ENCODE results near the gene LYZ.
"Not testable (repeated sequence)": the region's sequence is repeated elsewhere in the genome, so short reads cannot be mapped to it uniquely, and the experiment has no call there.

Gene LYZ

DNA sequence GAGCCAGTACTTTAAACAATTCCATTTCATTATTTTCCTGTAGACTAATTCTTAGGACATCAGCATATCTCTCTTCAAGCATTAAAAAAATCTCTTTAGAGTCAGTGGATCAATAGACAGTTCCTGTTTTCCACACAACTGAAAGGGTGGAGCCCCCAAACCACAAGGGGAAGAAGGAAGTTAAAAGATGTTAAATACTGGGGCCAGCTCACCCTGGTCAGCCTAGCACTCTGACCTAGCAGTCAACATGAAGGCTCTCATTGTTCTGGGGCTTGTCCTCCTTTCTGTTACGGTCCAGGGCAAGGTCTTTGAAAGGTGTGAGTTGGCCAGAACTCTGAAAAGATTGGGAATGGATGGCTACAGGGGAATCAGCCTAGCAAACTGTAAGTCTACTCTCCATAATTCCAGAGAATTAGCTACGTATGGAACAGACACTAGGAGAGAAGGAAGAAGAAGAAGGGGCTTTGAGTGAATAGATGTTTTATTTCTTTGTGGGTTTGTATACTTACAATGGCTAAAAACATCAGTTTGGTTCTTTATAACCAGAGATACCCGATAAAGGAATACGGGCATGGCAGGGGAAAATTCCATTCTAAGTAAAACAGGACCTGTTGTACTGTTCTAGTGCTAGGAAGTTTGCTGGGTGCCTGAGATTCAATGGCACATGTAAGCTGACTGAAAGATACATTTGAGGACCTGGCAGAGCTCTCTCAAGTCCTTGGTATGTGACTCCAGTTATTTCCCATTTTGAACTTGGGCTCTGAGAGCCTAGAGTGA is at the start of gene LYZ:
LYZ (plus strand) TSS at position 220 of the 777 bp plus-strand sequence; CDS start at position 248, 28 bp downstream.
- no peak for DNase-seq (ENCODE audit: low read depth)
- H3K4me3 ChIP-seq (ENCODE audit: low read depth, low read length) = no peak within 1 kb of the TSS
- TF ChIP-seq, protein P1, sequence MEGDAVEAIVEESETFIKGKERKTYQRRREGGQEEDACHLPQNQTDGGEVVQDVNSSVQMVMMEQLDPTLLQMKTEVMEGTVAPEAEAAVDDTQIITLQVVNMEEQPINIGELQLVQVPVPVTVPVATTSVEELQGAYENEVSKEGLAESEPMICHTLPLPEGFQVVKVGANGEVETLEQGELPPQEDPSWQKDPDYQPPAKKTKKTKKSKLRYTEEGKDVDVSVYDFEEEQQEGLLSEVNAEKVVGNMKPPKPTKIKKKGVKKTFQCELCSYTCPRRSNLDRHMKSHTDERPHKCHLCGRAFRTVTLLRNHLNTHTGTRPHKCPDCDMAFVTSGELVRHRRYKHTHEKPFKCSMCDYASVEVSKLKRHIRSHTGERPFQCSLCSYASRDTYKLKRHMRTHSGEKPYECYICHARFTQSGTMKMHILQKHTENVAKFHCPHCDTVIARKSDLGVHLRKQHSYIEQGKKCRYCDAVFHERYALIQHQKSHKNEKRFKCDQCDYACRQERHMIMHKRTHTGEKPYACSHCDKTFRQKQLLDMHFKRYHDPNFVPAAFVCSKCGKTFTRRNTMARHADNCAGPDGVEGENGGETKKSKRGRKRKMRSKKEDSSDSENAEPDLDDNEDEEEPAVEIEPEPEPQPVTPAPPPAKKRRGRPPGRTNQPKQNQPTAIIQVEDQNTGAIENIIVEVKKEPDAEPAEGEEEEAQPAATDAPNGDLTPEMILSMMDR (IDR thresholded peaks at IDR 0.05; ENCODE audit: control insufficient read depth, extremely low read depth, insufficient read depth) = no peak

- no peak for DNase-seq (ENCODE audit: low read depth)
- H3K4me3 ChIP-seq (ENCODE audit: low read depth, low read length) = no peak overlapping the region
- TF ChIP-seq, protein P1 (IDR thresholded peaks at IDR 0.05; ENCODE audit: control insufficient read depth, extremely low read depth, insufficient read depth) = no peak
Measured at GRCh38 chr12:69298947-69299346, 49.2 kb upstream of the LYZ start.

DNA sequence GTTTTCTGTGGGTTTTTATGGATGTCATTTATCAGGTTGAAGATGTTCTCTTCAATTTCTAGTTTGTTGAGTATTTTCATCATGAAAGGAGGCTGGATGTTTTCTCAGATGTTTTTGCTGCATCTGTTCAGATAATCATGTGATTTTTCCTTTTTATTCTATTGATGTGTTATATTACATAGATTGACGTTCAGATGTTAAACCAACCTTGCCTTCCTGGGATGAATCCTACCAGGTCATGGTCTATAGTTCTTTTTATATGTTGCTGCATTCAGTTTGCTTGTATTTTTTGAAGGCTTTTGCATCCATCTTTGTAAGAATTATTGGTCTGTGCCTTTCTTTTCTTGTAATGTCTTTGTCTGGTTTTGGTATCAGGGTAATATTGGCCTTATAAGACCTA is 43.9 kb upstream of the LYZ start:
- TF ChIP-seq, protein P1 (IDR thresholded peaks at IDR 0.05; ENCODE audit: control insufficient read depth, extremely low read depth, insufficient read depth) = no peak
- DNase-seq (ENCODE audit: low read depth) = no peak
- H3K4me3 ChIP-seq (ENCODE audit: low read depth, low read length) = no peak overlapping the region

DNA sequence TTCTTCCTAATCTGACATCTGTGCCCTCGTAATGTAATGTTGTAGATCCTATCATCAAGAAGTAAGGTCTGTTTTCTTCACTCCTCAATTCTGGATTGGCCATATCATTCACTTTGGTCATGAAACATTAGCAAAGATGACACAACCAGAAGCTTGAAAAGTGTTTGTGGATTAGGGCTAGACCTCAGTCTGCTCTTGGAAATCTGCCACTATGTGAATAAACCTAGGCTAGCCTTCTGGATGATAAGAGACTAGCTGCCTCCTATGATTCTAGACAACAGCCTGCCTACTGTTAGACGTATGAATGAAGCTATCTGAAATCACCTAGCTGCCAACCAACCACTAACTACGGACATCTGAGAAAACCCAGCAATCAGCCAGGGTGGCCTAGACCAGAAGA is 38.7 kb upstream of the LYZ start:
- no peak overlapping the region for H3K4me3 ChIP-seq (ENCODE audit: low read depth, low read length)
- no peak for DNase-seq (ENCODE audit: low read depth)
- TF ChIP-seq, protein P1 (IDR thresholded peaks at IDR 0.05; ENCODE audit: control insufficient read depth, extremely low read depth, insufficient read depth) = no peak

- H3K4me3 ChIP-seq (ENCODE audit: low read depth, low read length) = no peak overlapping the region
- no peak for DNase-seq (ENCODE audit: low read depth)
- TF ChIP-seq, protein P1 (IDR thresholded peaks at IDR 0.05; ENCODE audit: control insufficient read depth, extremely low read depth, insufficient read depth) = no peak
Measured at GRCh38 chr12:69313209-69313608, 35.0 kb upstream of the LYZ start.

DNA sequence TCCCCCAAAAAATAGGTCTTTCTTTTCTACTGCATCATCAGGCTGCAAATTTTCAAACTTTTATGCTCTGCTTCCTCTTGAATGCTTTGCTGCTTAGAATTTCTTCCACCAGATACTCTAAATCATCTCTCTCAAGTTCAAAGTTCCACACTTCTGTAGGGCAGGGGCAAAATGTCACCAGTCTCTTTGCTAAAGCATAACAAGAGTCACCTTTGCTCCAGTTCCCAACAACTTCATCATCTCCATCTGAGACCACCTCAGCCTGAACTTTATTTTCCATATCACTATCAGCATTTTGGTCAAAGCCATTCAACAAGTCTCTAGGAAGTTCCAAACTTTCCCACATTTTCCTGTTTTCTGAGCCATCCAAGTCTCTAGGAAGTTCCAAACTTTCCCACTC is 31.4 kb upstream of the LYZ start:
- H3K4me3 ChIP-seq (ENCODE audit: low read depth, low read length); DNase-seq (ENCODE audit: low read depth): not testable (repeated sequence)

DNA sequence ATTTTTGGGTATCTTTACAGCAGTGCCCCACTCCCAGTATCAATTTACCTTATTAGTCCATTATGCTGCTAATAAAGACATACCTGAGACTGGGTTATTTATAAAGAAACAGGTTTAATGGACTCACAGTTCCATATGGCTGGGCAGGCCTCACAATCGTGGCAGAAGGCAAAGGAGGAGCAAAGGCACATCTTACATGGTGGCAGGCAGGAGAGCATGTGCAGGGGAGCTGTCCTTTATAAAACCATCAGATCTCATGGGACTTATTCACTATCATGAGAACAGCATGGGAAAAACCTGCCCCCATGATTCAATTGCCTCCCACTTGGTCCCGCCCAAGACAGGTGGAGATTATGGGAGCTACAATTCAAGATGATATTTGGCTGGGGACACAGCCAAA is 30.9 kb upstream of the LYZ start:
- H3K4me3 ChIP-seq (ENCODE audit: low read depth, low read length); DNase-seq (ENCODE audit: low read depth): not testable (repeated sequence)

- H3K4me3 ChIP-seq (ENCODE audit: low read depth, low read length) = no peak overlapping the region
- TF ChIP-seq, protein P1 (IDR thresholded peaks at IDR 0.05; ENCODE audit: control insufficient read depth, extremely low read depth, insufficient read depth) = no peak
- DNase-seq (ENCODE audit: low read depth) = no peak
Measured at GRCh38 chr12:69318225-69318624, 30.0 kb upstream of the LYZ start.

Data from LNCaP clone FGC (cell line).